Measurements from ENCODE around the gene FADS1. TPM values are rescaled to one million over a fixed set of nuclear protein-coding genes. Genes with fewer than 3 reads are reported as not detected.

The FADS1 gene
- total RNA-seq, 1 experiment from 2014 or later: 116 TPM

GRCh38 chr11:61848631-61849030, 31.8 kb upstream of the FADS1 start:
- POLR2A ChIA-PET: no interaction called here
- H3K27ac Mint-ChIP-seq (ENCODE audit: unreplicated experiment): no peak overlapping the region
- H3K36me3 Mint-ChIP-seq (ENCODE audit: insufficient read depth, unreplicated experiment): no peaks in the 10 kb centered on the region
- Histone ChIP-seq H3K4me1 (no peaks in the 10 kb centered on the region), H3K4me3 (ENCODE audit: low read depth, low read length) (no peak overlapping the region), H3K36me3 (ENCODE audit: control insufficient read depth, insufficient read depth, low read length) (peaks cover 1% of the 10 kb centered on the region; the same call in 1 of the 2 replicates), H3K9me3 (no peaks in the 10 kb centered on the region), H3K27me3 (replicated peaks; ENCODE audit: control insufficient read depth, insufficient read depth, low read length) (no peaks in the 10 kb centered on the region)
- H3K4me3 Mint-ChIP-seq (ENCODE audit: unreplicated experiment): no peak overlapping the region
- no peaks in the 10 kb centered on the region for H3K9me3 Mint-ChIP-seq (ENCODE audit: unreplicated experiment)
- H3K4me1 Mint-ChIP-seq (ENCODE audit: low read depth, unreplicated experiment): no peaks in the 10 kb centered on the region
- CTCF ChIA-PET: interaction anchor here (0.6 to 0.8 kb wide), 2 partner anchors 51 to 323 kb away, joined by 3 read pairs; no protein-coding TSS in a partner anchor
- H3K27me3 Mint-ChIP-seq (ENCODE audit: insufficient read depth, unreplicated experiment): no peaks in the 10 kb centered on the region
- no TSS peak for BruUV-seq (replicated peaks)
- DNase-seq: no peak
- intact Hi-C loops (cut with micrococcal nuclease; ENCODE audit: unreplicated experiment): no loop called here
- TF ChIP-seq, protein P1, sequence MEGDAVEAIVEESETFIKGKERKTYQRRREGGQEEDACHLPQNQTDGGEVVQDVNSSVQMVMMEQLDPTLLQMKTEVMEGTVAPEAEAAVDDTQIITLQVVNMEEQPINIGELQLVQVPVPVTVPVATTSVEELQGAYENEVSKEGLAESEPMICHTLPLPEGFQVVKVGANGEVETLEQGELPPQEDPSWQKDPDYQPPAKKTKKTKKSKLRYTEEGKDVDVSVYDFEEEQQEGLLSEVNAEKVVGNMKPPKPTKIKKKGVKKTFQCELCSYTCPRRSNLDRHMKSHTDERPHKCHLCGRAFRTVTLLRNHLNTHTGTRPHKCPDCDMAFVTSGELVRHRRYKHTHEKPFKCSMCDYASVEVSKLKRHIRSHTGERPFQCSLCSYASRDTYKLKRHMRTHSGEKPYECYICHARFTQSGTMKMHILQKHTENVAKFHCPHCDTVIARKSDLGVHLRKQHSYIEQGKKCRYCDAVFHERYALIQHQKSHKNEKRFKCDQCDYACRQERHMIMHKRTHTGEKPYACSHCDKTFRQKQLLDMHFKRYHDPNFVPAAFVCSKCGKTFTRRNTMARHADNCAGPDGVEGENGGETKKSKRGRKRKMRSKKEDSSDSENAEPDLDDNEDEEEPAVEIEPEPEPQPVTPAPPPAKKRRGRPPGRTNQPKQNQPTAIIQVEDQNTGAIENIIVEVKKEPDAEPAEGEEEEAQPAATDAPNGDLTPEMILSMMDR (IDR thresholded peaks at IDR 0.05; ENCODE audit: insufficient read depth in 1 of 2, low read depth in 1 of 2, low read length in 1 of 2, severe bottlenecking in 1 of 2, unreplicated experiment in 1 of 2): no peak

DNA sequence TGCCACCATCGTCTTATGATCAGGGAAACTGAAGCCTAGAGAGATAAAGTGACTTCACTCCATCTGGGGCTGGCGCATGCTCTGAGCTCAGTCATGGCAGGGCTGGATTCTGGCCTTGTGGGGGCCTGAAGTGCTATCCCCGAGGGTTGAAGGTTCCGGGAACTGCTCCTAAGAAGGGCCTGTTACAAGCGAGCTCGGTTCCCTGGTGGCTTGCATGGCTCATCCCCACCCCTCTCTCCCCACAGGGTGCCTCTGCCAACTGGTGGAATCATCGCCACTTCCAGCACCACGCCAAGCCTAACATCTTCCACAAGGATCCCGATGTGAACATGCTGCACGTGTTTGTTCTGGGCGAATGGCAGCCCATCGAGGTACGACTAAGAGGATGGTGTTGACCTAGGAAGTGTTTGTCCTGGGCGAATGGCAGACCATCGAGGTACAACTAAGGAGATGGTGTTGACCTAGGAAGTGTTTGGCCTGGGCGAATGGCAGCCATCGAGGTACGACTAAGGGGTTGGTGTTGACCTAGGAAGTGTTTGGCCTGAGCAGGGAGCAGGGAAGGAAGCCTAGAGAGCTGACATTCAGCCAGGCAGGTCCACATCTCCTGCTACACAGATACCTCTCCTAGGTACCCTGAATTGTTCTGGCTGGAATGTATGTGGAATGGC, 31.2 kb upstream of the FADS1 start:
- H3K36me3 ChIP-seq (ENCODE audit: control insufficient read depth, insufficient read depth, low read length): peaks cover 1% of the 10 kb centered on the region; the same call in 1 of the 2 replicates
- ChIA-PET CTCF (interaction anchor here (0.6 to 0.8 kb wide), 2 partner anchors 51 to 323 kb away, joined by 3 read pairs; no protein-coding TSS in a partner anchor), POLR2A (no interaction called here)
- Mint-ChIP-seq H3K27me3 (ENCODE audit: insufficient read depth, unreplicated experiment) (no peaks in the 10 kb centered on the region), H3K36me3 (ENCODE audit: insufficient read depth, unreplicated experiment) (peaks cover 6% of the 10 kb centered on the region), H3K27ac (ENCODE audit: unreplicated experiment) (no peak overlapping the region), H3K4me3 (ENCODE audit: unreplicated experiment) (no peak overlapping the region), H3K9me3 (ENCODE audit: unreplicated experiment) (no peaks in the 10 kb centered on the region), H3K4me1 (ENCODE audit: low read depth, unreplicated experiment) (no peaks in the 10 kb centered on the region)
- no TSS peak for BruUV-seq (replicated peaks)
- H3K9me3 ChIP-seq: no peaks in the 10 kb centered on the region
- H3K4me1 ChIP-seq: no peaks in the 10 kb centered on the region
- H3K4me3 ChIP-seq (ENCODE audit: low read depth, low read length): no peak overlapping the region
- intact Hi-C loops (cut with micrococcal nuclease; ENCODE audit: unreplicated experiment): no loop called here
- H3K27me3 ChIP-seq (replicated peaks; ENCODE audit: control insufficient read depth, insufficient read depth, low read length): no peaks in the 10 kb centered on the region
- no peak for DNase-seq
- TF ChIP-seq, protein P1 (IDR thresholded peaks at IDR 0.05; ENCODE audit: insufficient read depth in 1 of 2, low read depth in 1 of 2, low read length in 1 of 2, severe bottlenecking in 1 of 2, unreplicated experiment in 1 of 2): no peak

DNA sequence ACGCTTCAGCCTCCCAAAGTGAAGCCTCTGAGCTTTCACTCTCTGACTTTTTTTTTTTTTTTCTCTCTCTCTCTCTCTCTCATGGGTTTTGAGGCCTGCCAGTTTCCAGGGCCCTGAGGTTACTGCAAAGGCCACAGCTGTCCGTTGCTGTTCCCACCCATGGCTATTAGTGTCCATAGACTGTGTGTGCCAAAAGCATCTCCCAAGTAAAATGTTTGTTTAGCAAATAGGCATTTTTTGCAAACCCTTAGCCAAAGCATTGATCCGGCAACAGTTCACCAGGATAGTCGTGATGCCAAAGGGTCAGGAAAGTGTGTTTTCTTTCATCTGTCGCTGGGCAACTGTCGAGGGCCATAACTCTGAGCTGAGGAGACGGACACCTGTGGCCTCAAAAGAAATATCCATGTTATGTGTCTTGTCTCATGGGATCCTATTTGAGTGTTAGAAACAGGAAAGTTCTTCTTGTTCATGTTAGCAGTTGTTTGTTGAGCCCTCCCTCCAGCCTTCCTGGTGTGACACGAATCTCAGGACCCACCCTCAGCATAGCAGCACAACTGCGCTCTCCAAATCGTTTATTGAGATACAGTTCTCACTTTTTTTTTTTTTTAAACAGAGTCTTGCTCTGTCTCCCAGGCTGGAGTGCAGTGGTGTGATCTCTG, 29.7 kb upstream of the FADS1 start:
- CTCF ChIA-PET: interaction anchor here (0.6 kb wide), 1 partner anchor 232 kb away, joined by 3 read pairs; no protein-coding TSS in a partner anchor
- H3K36me3 Mint-ChIP-seq (ENCODE audit: insufficient read depth, unreplicated experiment): peaks cover 6% of the 10 kb centered on the region
- DNase-seq: no peak
- no peaks in the 10 kb centered on the region for H3K9me3 Mint-ChIP-seq (ENCODE audit: unreplicated experiment)
- Histone ChIP-seq H3K4me1 (no peaks in the 10 kb centered on the region), H3K4me3 (ENCODE audit: low read depth, low read length) (no peak overlapping the region), H3K27me3 (replicated peaks; ENCODE audit: control insufficient read depth, insufficient read depth, low read length) (no peaks in the 10 kb centered on the region), H3K9me3 (no peaks in the 10 kb centered on the region), H3K36me3 (ENCODE audit: control insufficient read depth, insufficient read depth, low read length) (peaks cover 3% of the 10 kb centered on the region; the same call in 1 of the 2 replicates)
- POLR2A ChIA-PET: no interaction called here
- TF ChIP-seq, protein P1 (IDR thresholded peaks at IDR 0.05; ENCODE audit: insufficient read depth in 1 of 2, low read depth in 1 of 2, low read length in 1 of 2, severe bottlenecking in 1 of 2, unreplicated experiment in 1 of 2): no peak
- no TSS peak for BruUV-seq (replicated peaks)
- intact Hi-C loops (cut with micrococcal nuclease; ENCODE audit: unreplicated experiment): no loop called here
- no peaks in the 10 kb centered on the region for H3K4me1 Mint-ChIP-seq (ENCODE audit: low read depth, unreplicated experiment)
- no peaks in the 10 kb centered on the region for H3K27me3 Mint-ChIP-seq (ENCODE audit: insufficient read depth, unreplicated experiment)
- no peak overlapping the region for H3K4me3 Mint-ChIP-seq (ENCODE audit: unreplicated experiment)
- H3K27ac Mint-ChIP-seq (ENCODE audit: unreplicated experiment): no peak overlapping the region

Measured in Caco-2 (cell line).